ENCODE measurements around the gene PRDM8. TPM values are rescaled to one million over a fixed set of nuclear protein-coding genes. Genes with fewer than 3 reads are reported as not detected.

Gene PRDM8
- total and polyA plus RNA-seq, 2 of the 4 experiments (the other 2 are of a cell fraction) = 5.7 to 15.8 TPM

DNA sequence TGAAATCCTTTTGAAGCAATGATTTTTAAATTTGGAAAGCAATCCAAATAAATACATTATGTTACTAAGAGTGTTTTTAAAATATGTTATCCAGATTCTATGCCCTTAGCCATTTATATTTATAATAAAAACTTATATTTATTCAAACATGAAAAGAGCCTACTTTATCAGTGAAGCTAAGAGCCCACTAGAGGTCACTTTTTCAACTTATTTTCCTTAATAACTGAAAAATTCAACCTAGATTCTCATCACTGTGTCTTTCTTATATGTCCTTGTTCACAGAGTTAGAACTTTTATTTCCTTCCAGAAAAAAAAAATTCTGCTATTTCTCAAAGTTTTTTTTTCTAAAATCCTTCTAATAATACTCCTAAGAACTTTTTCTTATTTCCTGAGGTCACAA is 23.9 kb downstream of the PRDM8 start:
- intact Hi-C loops (cut with micrococcal nuclease) = loop anchor here (1.0 to 5.0 kb wide), 4 partner anchors 45 to 832 kb away; partner anchors contain the start of genes CFAP299 and FGF5

More for the DNA sequence above, 23.9 kb downstream of the PRDM8 start:
- Histone ChIP-seq H2AFZ (replicated peaks; ENCODE audit: low read length, poor library complexity) (no peak overlapping the region), H2BK15ac (ENCODE audit: low read depth, low read length) (no peak overlapping the region), H3K9me1 (ENCODE audit: insufficient read depth, low read length) (peaks cover 2% of the 10 kb centered on the region; the same call in 1 of the 2 replicates), H4K8ac (ENCODE audit: low read depth in 2 of 2, low read length in 2 of 2) (no peak overlapping the region), H3K79me1 (ENCODE audit: low read depth in 1 of 2, low read length in 2 of 2) (peaks cover 0 to 7% of the 10 kb centered on the region in 2 experiments; a peak in 2 of 4 replicates), H2BK120ac (ENCODE audit: low read depth, low read length) (no peak overlapping the region), H4K91ac (ENCODE audit: insufficient read depth, low read depth, low read length) (no peak overlapping the region), H3K14ac (replicated peaks; ENCODE audit: low read depth, low read length) (no peak overlapping the region), H2BK20ac (ENCODE audit: low read depth, low read length) (no peak overlapping the region), H3K4me2 (ENCODE audit: low read depth, low read length) (no peak overlapping the region), H3K4ac (ENCODE audit: low read depth, low read length) (no peak overlapping the region), H3K27me3 (ENCODE audit: control insufficient read depth, insufficient read depth, low read length) (no peaks in the 10 kb centered on the region), H2AK9ac (replicated peaks; ENCODE audit: low read depth, low read length, poor library complexity) (no peak overlapping the region), H3K56ac (ENCODE audit: extremely low read depth, insufficient read depth, low read length) (no peak overlapping the region), H4K5ac (ENCODE audit: low read depth, low read length) (no peak overlapping the region), H3K9me3 (ENCODE audit: control insufficient read depth, insufficient read depth, low read length) (no peaks in the 10 kb centered on the region), H3K4me1 (ENCODE audit: control insufficient read depth, insufficient read depth, low read length) (peaks cover 2% of the 10 kb centered on the region; the same call in 1 of the 2 replicates), H3K23ac (ENCODE audit: low read depth, low read length) (peak overlapping the region; percentile 93; the same call in 1 of the 2 replicates), H4K20me1 (ENCODE audit: insufficient read depth, low read length) (no peaks in the 10 kb centered on the region), H3K36me3 (ENCODE audit: control insufficient read depth, insufficient read depth, low read length) (no peaks in the 10 kb centered on the region), H3K9ac (ENCODE audit: low read depth, low read length) (no peak overlapping the region), H3K4me3 (ENCODE audit: insufficient read depth, low read depth, low read length) (no peak overlapping the region), H2AK5ac (ENCODE audit: low read depth, low read length) (no peak overlapping the region), H3K27ac (ENCODE audit: insufficient read depth, low read length) (no peak overlapping the region), H3K18ac (ENCODE audit: low read depth, low read length) (no peak overlapping the region), H2BK5ac (ENCODE audit: low read depth, low read length, poor library complexity, severe bottlenecking) (no peak overlapping the region)
- DNase-seq (peak; percentile 61), ATAC-seq (ENCODE audit: low read depth) (peak; percentile 60; the same call in 1 of the 2 replicates)
- ChIA-PET POLR2A (ENCODE audit: unreplicated experiment) (interaction anchor here (1.0 kb wide), 1 partner anchor 44 kb away, joined by 3 read pairs; no protein-coding TSS in a partner anchor), CTCF (interaction anchor here (0.6 to 3.0 kb wide), 11 partner anchors 9 to 849 kb away, joined by 3 to 15 read pairs (median 5); partner anchors contain the start of genes CFAP299 and FGF5)
- BruUV-seq (replicated peaks) = no TSS peak
- dilution Hi-C loops (cut with HindIII; ENCODE audit: low sequenced_read_pairs, unreplicated experiment) (no loop called here), in situ Hi-C loops (cut with MboI; ENCODE audit: low sequenced_read_pairs) (loop anchor here (5.0 to 25.0 kb wide), 3 partner anchors 46 to 1184 kb away; partner anchors contain the start of genes CFAP299 and FGF5)
- no peak for TF ChIP-seq FOS (IDR thresholded peaks at IDR 0.05; ENCODE audit: low read depth, low read length)
- no peak for TF ChIP-seq RFX5 (IDR thresholded peaks at IDR 0.05; ENCODE audit: low read depth, low read length)
- TF ChIP-seq BHLHE40 (IDR thresholded peaks at IDR 0.05; ENCODE audit: low read depth, low read length) = no peak
- no peak for TF ChIP-seq MAFK (IDR thresholded peaks at IDR 0.05; ENCODE audit: low read depth, low read length)
- no peak for TF ChIP-seq NFE2L2 (IDR thresholded peaks at IDR 0.05; ENCODE audit: low read depth, low read length)
- no peak for TF ChIP-seq POLR2A (IDR thresholded peaks at IDR 0.05; ENCODE audit: low read depth, low read length)
- TF ChIP-seq, protein P1, sequence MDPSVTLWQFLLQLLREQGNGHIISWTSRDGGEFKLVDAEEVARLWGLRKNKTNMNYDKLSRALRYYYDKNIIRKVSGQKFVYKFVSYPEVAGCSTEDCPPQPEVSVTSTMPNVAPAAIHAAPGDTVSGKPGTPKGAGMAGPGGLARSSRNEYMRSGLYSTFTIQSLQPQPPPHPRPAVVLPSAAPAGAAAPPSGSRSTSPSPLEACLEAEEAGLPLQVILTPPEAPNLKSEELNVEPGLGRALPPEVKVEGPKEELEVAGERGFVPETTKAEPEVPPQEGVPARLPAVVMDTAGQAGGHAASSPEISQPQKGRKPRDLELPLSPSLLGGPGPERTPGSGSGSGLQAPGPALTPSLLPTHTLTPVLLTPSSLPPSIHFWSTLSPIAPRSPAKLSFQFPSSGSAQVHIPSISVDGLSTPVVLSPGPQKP (IDR thresholded peaks at IDR 0.05; ENCODE audit: borderline replicate concordance, low read depth, low read length) = no peak
- TF ChIP-seq RAD21 (IDR thresholded peaks at IDR 0.05; ENCODE audit: low read length) = peak; percentile 49
- no peak for TF ChIP-seq CEBPB (IDR thresholded peaks at IDR 0.05; ENCODE audit: low read depth, low read length)
- TF ChIP-seq MXI1 (IDR thresholded peaks at IDR 0.05; ENCODE audit: borderline replicate concordance, low read depth, low read length) = no peak
- TF ChIP-seq, protein P2, sequence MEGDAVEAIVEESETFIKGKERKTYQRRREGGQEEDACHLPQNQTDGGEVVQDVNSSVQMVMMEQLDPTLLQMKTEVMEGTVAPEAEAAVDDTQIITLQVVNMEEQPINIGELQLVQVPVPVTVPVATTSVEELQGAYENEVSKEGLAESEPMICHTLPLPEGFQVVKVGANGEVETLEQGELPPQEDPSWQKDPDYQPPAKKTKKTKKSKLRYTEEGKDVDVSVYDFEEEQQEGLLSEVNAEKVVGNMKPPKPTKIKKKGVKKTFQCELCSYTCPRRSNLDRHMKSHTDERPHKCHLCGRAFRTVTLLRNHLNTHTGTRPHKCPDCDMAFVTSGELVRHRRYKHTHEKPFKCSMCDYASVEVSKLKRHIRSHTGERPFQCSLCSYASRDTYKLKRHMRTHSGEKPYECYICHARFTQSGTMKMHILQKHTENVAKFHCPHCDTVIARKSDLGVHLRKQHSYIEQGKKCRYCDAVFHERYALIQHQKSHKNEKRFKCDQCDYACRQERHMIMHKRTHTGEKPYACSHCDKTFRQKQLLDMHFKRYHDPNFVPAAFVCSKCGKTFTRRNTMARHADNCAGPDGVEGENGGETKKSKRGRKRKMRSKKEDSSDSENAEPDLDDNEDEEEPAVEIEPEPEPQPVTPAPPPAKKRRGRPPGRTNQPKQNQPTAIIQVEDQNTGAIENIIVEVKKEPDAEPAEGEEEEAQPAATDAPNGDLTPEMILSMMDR (conservative IDR thresholded peaks at IDR 0.05; ENCODE audit: low read depth, low read length) = peak; percentile 54
- TF ChIP-seq SMC3 (IDR thresholded peaks at IDR 0.05; ENCODE audit: low read depth, low read length) = peak; percentile 51
- no peak for TF ChIP-seq CHD1 (IDR thresholded peaks at IDR 0.05; ENCODE audit: low read depth, low read length)
- TF ChIP-seq MAZ (IDR thresholded peaks at IDR 0.05; ENCODE audit: borderline replicate concordance, low read depth, low read length) = no peak
